GM13976 (cell line): ENCODE results near the gene RPUSD1.

Source experiments
- DNase-seq: peaks from one replicate; pipeline ENCODE4 v3.0.0; 2012; ENCODE audit warnings: low spot score
- in situ Hi-C: fragments of 300-500 bp; cut with MboI; formaldehyde crosslinking; loops from one replicate; pipeline ENCODE4 v1.12.0; 2022; ENCODE audit warnings: low sequenced_read_pairs, mixed read lengths, inconsistent platforms; ENCODE audit not compliant: unreplicated experiment
- TF ChIP-seq, protein P1 (sequence below): IDR thresholded peaks from 2 replicates; pipeline ENCODE4 v1.5.1; 2012; ENCODE audit warnings: borderline replicate concordance, mild to moderate bottlenecking; ENCODE audit not compliant: insufficient read depth; ENCODE audit errors: extremely low read depth, missing control alignments, control extremely low read depth

Gene RPUSD1

DNA sequence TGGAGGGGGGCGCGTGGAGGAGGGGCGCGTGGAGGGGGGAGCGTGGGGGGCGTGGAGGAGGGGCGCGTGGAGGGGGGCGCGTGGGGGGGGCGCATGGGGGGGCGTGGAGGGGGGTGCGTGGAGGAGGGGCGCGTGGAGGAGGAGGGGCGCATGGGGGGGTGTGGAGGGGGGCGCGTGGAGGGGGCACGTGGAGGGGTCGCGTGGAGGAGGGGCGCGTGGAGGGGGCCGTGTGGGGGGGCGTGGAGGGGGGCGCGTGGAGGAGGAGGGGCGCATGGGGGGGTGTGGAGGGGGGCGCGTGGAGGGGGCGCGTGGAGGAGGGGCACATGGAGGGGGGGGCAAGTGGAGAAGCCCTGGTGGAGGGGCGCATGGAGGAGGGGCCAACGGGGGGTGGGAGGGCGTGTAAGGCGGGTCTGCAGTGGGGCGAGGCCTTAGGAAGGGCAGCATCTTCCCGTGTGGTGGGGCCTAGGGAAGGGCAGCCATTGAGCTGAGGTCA, 20.4 kb downstream of the RPUSD1 start:
- TF ChIP-seq, protein P1, sequence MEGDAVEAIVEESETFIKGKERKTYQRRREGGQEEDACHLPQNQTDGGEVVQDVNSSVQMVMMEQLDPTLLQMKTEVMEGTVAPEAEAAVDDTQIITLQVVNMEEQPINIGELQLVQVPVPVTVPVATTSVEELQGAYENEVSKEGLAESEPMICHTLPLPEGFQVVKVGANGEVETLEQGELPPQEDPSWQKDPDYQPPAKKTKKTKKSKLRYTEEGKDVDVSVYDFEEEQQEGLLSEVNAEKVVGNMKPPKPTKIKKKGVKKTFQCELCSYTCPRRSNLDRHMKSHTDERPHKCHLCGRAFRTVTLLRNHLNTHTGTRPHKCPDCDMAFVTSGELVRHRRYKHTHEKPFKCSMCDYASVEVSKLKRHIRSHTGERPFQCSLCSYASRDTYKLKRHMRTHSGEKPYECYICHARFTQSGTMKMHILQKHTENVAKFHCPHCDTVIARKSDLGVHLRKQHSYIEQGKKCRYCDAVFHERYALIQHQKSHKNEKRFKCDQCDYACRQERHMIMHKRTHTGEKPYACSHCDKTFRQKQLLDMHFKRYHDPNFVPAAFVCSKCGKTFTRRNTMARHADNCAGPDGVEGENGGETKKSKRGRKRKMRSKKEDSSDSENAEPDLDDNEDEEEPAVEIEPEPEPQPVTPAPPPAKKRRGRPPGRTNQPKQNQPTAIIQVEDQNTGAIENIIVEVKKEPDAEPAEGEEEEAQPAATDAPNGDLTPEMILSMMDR, result no peak
- in situ Hi-C loops, result no loop called here
- DNase-seq, result no peak

DNA sequence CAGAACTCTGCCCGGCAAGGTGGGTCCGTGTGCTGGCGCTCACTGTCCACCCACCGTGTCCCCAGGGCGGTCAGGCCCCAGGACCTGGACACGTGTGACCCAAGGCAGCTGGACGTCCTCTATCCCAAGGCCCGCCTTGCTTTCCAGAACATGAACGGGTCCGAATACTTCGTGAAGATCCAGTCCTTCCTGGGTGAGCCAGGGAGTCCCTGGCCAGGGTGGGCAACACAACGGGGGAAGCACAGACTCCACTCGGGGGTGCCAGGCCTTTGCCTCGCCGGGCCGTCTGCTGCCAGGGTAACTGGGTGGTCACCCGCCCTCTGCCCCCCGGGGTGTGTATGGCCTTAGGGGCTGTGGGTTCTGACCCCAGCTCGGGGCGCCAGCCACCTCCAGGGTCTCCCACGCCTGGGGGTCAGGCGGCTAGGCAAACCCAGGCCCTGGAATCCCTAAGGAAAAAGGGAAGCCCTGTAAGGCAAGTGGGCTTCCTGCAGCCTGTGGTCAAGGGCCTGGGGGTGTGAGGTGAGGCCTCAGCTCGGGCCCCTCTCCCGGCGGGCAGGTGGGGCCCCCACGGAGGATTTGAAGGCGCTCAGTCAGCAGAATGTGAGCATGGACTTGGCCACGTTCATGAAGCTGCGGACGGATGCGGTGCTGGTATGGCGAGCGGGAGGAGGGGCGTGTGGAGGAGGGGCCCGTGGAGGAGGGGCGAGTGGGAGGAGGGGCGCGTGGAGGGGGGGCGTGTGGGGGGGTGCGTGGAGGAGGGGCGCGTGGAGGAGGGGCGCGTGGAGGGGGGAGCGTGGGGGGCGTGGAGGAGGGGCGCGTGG, 21.2 kb downstream of the RPUSD1 start:
- TF ChIP-seq, protein P1, result no peak
- DNase-seq, result no peak
- in situ Hi-C loops, result no loop called here

DNA sequence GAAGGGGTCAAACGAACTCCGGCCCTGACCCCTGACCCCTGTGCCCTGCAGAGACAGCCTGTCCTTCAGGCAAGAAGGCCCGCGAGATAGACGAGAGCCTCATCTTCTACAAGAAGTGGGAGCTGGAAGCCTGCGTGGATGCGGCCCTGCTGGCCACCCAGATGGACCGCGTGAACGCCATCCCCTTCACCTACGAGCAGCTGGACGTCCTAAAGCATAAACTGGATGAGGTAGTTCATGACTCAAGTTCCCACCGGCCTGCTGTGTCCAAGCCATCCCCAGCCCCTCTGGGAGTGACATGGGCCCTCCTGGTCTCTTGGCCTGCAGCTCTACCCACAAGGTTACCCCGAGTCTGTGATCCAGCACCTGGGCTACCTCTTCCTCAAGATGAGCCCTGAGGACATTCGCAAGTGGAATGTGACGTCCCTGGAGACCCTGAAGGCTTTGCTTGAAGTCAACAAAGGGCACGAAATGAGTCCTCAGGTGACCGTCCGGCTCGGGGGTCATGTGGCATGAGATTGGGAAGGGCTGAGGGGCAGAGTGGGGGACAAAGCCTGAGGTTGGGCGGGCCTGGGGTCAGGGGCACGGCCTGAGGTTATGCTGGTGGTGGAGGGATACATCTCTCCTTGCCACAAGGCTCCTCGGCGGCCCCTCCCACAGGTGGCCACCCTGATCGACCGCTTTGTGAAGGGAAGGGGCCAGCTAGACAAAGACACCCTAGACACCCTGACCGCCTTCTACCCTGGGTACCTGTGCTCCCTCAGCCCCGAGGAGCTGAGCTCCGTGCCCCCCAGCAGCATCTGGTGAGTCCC, 22.0 kb downstream of the RPUSD1 start:
- no peak for DNase-seq
- in situ Hi-C loops, result no loop called here
- TF ChIP-seq, protein P1, result no peak

DNA sequence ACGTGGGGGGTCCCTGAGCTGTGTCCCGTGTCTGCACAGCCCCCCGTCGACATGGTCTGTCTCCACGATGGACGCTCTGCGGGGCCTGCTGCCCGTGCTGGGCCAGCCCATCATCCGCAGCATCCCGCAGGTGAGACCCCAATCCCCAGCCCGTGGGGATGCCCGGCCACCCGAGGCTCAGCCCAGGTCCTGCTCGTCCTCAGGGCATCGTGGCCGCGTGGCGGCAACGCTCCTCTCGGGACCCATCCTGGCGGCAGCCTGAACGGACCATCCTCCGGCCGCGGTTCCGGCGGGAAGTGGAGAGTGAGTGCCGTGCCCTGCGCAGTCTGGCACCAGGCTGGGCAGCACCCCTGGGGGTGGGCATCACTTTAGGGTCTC, 22.7 kb downstream of the RPUSD1 start:
- no peak for DNase-seq
- TF ChIP-seq, protein P1, result no peak
- in situ Hi-C loops, result no loop called here

DNA sequence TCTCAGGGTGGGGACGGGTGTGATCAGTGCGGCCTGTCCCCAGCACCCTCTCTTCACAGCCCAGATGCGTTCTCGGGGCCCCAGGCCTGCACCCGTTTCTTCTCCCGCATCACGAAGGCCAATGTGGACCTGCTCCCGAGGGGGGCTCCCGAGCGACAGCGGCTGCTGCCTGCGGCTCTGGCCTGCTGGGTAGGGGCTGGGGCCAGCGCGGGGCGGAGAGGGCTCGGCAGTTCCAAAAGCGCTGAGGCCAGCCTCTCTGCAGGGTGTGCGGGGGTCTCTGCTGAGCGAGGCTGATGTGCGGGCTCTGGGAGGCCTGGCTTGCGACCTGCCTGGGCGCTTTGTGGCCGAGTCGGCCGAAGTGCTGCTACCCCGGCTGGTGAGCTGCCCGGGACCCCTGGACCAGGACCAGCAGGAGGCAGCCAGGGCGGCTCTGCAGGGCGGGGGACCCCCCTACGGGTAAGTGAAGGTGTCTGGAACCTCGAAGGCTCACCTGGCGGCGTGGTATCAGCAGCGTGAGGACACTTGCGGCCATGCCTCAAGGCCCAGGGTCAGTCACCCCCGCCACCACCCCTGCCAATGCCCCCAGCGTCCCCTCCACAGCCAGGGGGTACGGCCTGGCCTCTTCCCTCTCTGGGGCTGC, 23.2 kb downstream of the RPUSD1 start:
- in situ Hi-C loops, result no loop called here
- DNase-seq, result no peak
- TF ChIP-seq, protein P1, result no peak

DNA sequence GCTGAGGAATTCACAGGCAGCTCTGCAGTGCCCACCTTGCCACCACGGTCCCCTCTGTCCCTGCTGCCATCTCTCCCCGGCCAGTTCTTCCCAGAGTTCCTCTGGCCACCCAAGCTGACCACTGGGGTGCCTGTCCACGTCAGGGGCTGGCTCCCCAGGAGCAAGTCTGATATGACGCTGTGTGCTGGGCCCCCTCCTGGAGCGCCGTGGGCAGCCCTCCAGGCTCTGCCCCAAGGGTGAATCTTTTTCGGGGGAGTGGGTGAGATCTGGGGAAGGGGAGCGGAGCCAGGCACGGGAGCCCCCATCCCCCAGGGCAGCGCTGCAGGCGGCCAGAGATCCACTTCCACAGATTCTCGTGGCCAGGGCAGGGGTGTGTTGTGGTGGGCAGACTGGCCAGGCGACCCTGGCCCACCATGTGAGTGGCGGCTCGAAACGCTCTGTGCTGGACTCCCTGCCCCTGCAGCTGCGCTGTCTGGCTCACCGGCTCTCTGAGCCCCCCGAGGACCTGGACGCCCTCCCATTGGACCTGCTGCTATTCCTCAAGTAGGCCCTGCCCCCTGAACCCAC, 23.9 kb downstream of the RPUSD1 start:
- TF ChIP-seq, protein P1, result no peak
- no peak for DNase-seq
- in situ Hi-C loops, result no loop called here
